ENCODE measurements around the gene EIF3F. TPM values are rescaled to one million over a fixed set of nuclear protein-coding genes. Genes with fewer than 3 reads are reported as not detected.
A peak's percentile ranks its signal among the peaks of the same experiment; 100 is the strongest.

EIF3F gene
- total and polyA plus RNA-seq, 8 donors: 102 to 580 (median 189) TPM

- peaks cover 0 to 58% (median 37%) of the 10 kb centered on the region in 3 donors for H3K27me3 ChIP-seq
- no peaks in the 10 kb centered on the region for H3K36me3 ChIP-seq
- H3K9me3 ChIP-seq: no peaks in the 10 kb centered on the region
- 0 to 1% (median 1%) methylated on average over 21 to 84 of the region's 84 CpGs for WGBS, 5 donors
- H3K4me3 ChIP-seq: peak overlapping the region; percentile 57 to 75 (median 68)
- DNase-seq: peak in 1 of 2 donors; percentile 52
- H3K4me1 ChIP-seq: peaks cover 15 to 28% (median 22%) of the 10 kb centered on the region in 4 donors
- intact Hi-C loops (cut with DNase I; ENCODE audit: low total_unique reads): no loop called here
- peak overlapping the region; percentile 44 to 91 (median 77) for H3K27ac ChIP-seq
- TF ChIP-seq POLR2AphosphoS5 (IDR thresholded peaks at IDR 0.05): no peak
- TF ChIP-seq POLR2A (IDR thresholded peaks at IDR 0.05): no peak
Observed at GRCh38 chr11:8019314-8020243, 32.4 kb downstream of the EIF3F start.

GRCh38 chr11:8020244-8020597 lies 33.1 kb downstream of the EIF3F start:
- 59 to 62% (median 61%) methylated on average over 7 of the region's 7 CpGs for WGBS, 5 donors

GRCh38 chr11:8021920-8022319 lies 34.8 kb downstream of the EIF3F start:
- no peak for DNase-seq
- H3K4me1 ChIP-seq: peaks cover 15 to 28% (median 22%) of the 10 kb centered on the region in 4 donors
- no peak overlapping the region for H3K27ac ChIP-seq
- H3K9me3 ChIP-seq: no peaks in the 10 kb centered on the region
- intact Hi-C loops (cut with DNase I; ENCODE audit: low total_unique reads): no loop called here
- no peak overlapping the region for H3K4me3 ChIP-seq
- 34 to 65% (median 35%) methylated on average over 1 of the region's 1 CpG for WGBS, 5 donors
- no peaks in the 10 kb centered on the region for H3K36me3 ChIP-seq
- peaks cover 0 to 49% (median 31%) of the 10 kb centered on the region in 3 donors for H3K27me3 ChIP-seq
- TF ChIP-seq CTCF (IDR thresholded peaks at IDR 0.05) (no peak), POLR2AphosphoS5 (IDR thresholded peaks at IDR 0.05) (no peak), POLR2A (IDR thresholded peaks at IDR 0.05) (no peak), EP300 (IDR thresholded peaks at IDR 0.05) (no peak)

More at GRCh38 chr11:8020244-8020597, 33.1 kb downstream of the EIF3F start:
- no peaks in the 10 kb centered on the region for H3K36me3 ChIP-seq
- peak overlapping the region in 1 of 5 donors; percentile 91 for H3K27ac ChIP-seq
- intact Hi-C loops (cut with DNase I; ENCODE audit: low total_unique reads): no loop called here
- TF ChIP-seq POLR2A (IDR thresholded peaks at IDR 0.05) (no peak), EP300 (IDR thresholded peaks at IDR 0.05) (no peak), CTCF (IDR thresholded peaks at IDR 0.05) (no peak), POLR2AphosphoS5 (IDR thresholded peaks at IDR 0.05) (no peak)
- H3K4me3 ChIP-seq: peak overlapping the region; percentile 57 to 75 (median 68)
- H3K4me1 ChIP-seq: peaks cover 15 to 28% (median 22%) of the 10 kb centered on the region in 4 donors
- peaks cover 0 to 58% (median 37%) of the 10 kb centered on the region in 3 donors for H3K27me3 ChIP-seq
- DNase-seq: no peak
- no peaks in the 10 kb centered on the region for H3K9me3 ChIP-seq

- no peak for DNase-seq
Observed at GRCh38 chr11:8022876-8023275, 35.7 kb downstream of the EIF3F start.

More at GRCh38 chr11:8022876-8023275, 35.7 kb downstream of the EIF3F start:
- Histone ChIP-seq H3K36me3 (no peaks in the 10 kb centered on the region), H3K9me3 (no peaks in the 10 kb centered on the region), H3K4me3 (no peak overlapping the region), H3K27me3 (peaks cover 0 to 39% (median 24%) of the 10 kb centered on the region in 3 donors), H3K27ac (no peak overlapping the region), H3K4me1 (peaks cover 15 to 27% (median 21%) of the 10 kb centered on the region in 4 donors)
- 71 to 88% (median 78%) methylated on average over 2 of the region's 2 CpGs for WGBS, 5 donors
- TF ChIP-seq EP300 (IDR thresholded peaks at IDR 0.05) (no peak), POLR2AphosphoS5 (IDR thresholded peaks at IDR 0.05) (no peak), CTCF (IDR thresholded peaks at IDR 0.05) (no peak), POLR2A (IDR thresholded peaks at IDR 0.05) (no peak)
- intact Hi-C loops (cut with DNase I; ENCODE audit: low total_unique reads): no loop called here

All from stomach (tissue), 9 donors.